Neural progenitor cell (in vitro differentiated cells): ENCODE results near the gene CNN1. TPM values are rescaled to one million over a fixed set of nuclear protein-coding genes. Genes with fewer than 3 reads are reported as not detected.

Experiments
- DNase-seq: peaks from one replicate; pipeline ENCODE4 v3.0.0-alpha.2; 2016; ENCODE audit warnings: low spot score
- H2AFZ ChIP-seq: fragments of 200-600 bp; sonication (generic); replicated peaks from 2 replicates; pipeline ENCODE4 v1.6.1; 2016; ENCODE audit warnings: antibody characterized with exemption
- H3F3A ChIP-seq: fragments of 200-600 bp; sonication (generic); 2 replicates; pipeline ENCODE4 v1.6.1; 2016; ENCODE audit warnings: antibody characterized with exemption, low read depth
- H3K27ac ChIP-seq: fragments of 200-600 bp; sonication (generic); 2 replicates; pipeline ENCODE4 v1.5.1; 2016; ENCODE audit warnings: mild to moderate bottlenecking
- H3K27me3 ChIP-seq: fragments of 200-600 bp; sonication (generic); 2 replicates; pipeline ENCODE4 v1.6.1; 2016; ENCODE audit warnings: mild to moderate bottlenecking, moderate library complexity
- H3K36me3 ChIP-seq: fragments of 200-600 bp; sonication (generic); 2 replicates; pipeline ENCODE4 v1.5.1; 2016
- H3K4me1 ChIP-seq: fragments of 200-600 bp; sonication (generic); 2 replicates; pipeline ENCODE4 v1.6.1; 2016; ENCODE audit warnings: mixed run types
- H3K4me2 ChIP-seq: fragments of 200-600 bp; sonication (generic); 2 replicates; pipeline ENCODE4 v1.6.1; 2016
- H3K4me3 ChIP-seq: fragments of 200-600 bp; sonication (generic); 2 replicates; pipeline ENCODE4 v1.5.1; 2016
- H3K79me2 ChIP-seq: fragments of 200-600 bp; sonication (generic); 2 replicates; pipeline ENCODE4 v1.6.1; 2016; ENCODE audit warnings: low read depth
- H3K9ac ChIP-seq: fragments of 200-600 bp; sonication (generic); 2 replicates; pipeline ENCODE4 v1.6.1; 2016
- H3K9me3 ChIP-seq: fragments of 200-600 bp; sonication (generic); 2 replicates; pipeline ENCODE4 v1.5.1; 2016; ENCODE audit warnings: low read depth
- H4K20me1 ChIP-seq: fragments of 200-600 bp; sonication (generic); 2 replicates; pipeline ENCODE4 v1.6.1; 2016; ENCODE audit warnings: low read depth
- H3K27ac Mint-ChIP-seq: 3 replicates; pipeline ENCODE4 v1.8.0; 2021; ENCODE audit warnings: mixed read lengths
- H3K27me3 Mint-ChIP-seq: 2 replicates; pipeline ENCODE4 v1.8.0; 2022; ENCODE audit warnings: low read depth, mild to moderate bottlenecking, inconsistent platforms, moderate library complexity, mixed read lengths; ENCODE audit not compliant: insufficient read depth
- H3K36me3 Mint-ChIP-seq: 3 replicates; pipeline ENCODE4 v1.8.0; 2021; ENCODE audit warnings: mixed read lengths
- H3K4me1 Mint-ChIP-seq: 3 replicates; pipeline ENCODE4 v1.8.0; 2021; ENCODE audit warnings: mixed read lengths
- H3K4me3 Mint-ChIP-seq: 3 replicates; pipeline ENCODE4 v1.8.0; 2021; ENCODE audit warnings: mild to moderate bottlenecking, moderate library complexity, mixed read lengths
- H3K9me3 Mint-ChIP-seq: 3 replicates; pipeline ENCODE4 v1.8.0; 2020; ENCODE audit warnings: mixed read lengths
- CTCF ChIP-seq: fragments of 200-600 bp; sonication (generic); IDR thresholded peaks from 2 replicates; pipeline ENCODE4 v1.5.1; 2017; ENCODE audit warnings: antibody characterized with exemption, mild to moderate bottlenecking
- EZH2 ChIP-seq: fragments of 200-600 bp; sonication (generic); IDR thresholded peaks from 2 replicates; pipeline ENCODE4 v1.6.1; 2017; ENCODE audit warnings: antibody characterized with exemption, mild to moderate bottlenecking, moderate library complexity
- EZH2phosphoT487 ChIP-seq: fragments of 200-600 bp; sonication (generic); IDR thresholded peaks from 2 replicates; pipeline ENCODE4 v1.6.1; 2017; ENCODE audit warnings: antibody characterized with exemption
- total RNA-seq: library from RNA; depleted of rRNA; stranded (reverse); fragments of >200 nt; gene quantifications from 2 replicates; pipeline ENCODE4 v1.2.3, GENCODE V29; 2015; ENCODE audit warnings: low replicate concordance

CNN1 gene
- total RNA-seq, 1 donor from 2014 or later: 7.0 TPM

- H3K9me3 ChIP-seq: no peaks in the 10 kb centered on the region
- peak; percentile 46 for TF ChIP-seq CTCF
- no peak for TF ChIP-seq EZH2phosphoT487
- no peaks in the 10 kb centered on the region for H3K36me3 ChIP-seq
- H3K4me3 ChIP-seq: no peak overlapping the region
- peaks cover 9% of the 10 kb centered on the region for H3K27me3 Mint-ChIP-seq
- peaks cover 5% of the 10 kb centered on the region for H4K20me1 ChIP-seq
- H3K27ac ChIP-seq: no peak overlapping the region
- H3F3A ChIP-seq: peaks cover 16% of the 10 kb centered on the region
- no peaks in the 10 kb centered on the region for H3K36me3 Mint-ChIP-seq
- no peak overlapping the region for H3K27ac Mint-ChIP-seq
- peaks cover 23% of the 10 kb centered on the region for H3K4me1 Mint-ChIP-seq
- peaks cover 12% of the 10 kb centered on the region for H3K27me3 ChIP-seq
- H3K9ac ChIP-seq: no peak overlapping the region
- H3K4me3 Mint-ChIP-seq: peak overlapping the region; percentile 69
- no peak overlapping the region for H3K4me2 ChIP-seq
- H3K9me3 Mint-ChIP-seq: no peaks in the 10 kb centered on the region
- peak; percentile 89 for DNase-seq
- no peak overlapping the region for H2AFZ ChIP-seq
- peaks cover 4% of the 10 kb centered on the region for H3K4me1 ChIP-seq
- no peaks in the 10 kb centered on the region for H3K79me2 ChIP-seq
Measured at GRCh38 chr19:11530432-11530831, 8.2 kb upstream of the CNN1 start.

GRCh38 chr19:11534538-11534937 is 4.1 kb upstream of the CNN1 start:
- H4K20me1 ChIP-seq: no peaks in the 10 kb centered on the region
- DNase-seq: no peak
- peaks cover 19% of the 10 kb centered on the region for H3K27me3 Mint-ChIP-seq
- no peak overlapping the region for H2AFZ ChIP-seq
- H3K9me3 Mint-ChIP-seq: no peaks in the 10 kb centered on the region
- no peaks in the 10 kb centered on the region for H3K9me3 ChIP-seq
- no peaks in the 10 kb centered on the region for H3K79me2 ChIP-seq
- no peak overlapping the region for H3K4me2 ChIP-seq
- no peaks in the 10 kb centered on the region for H3K36me3 Mint-ChIP-seq
- H3K27ac ChIP-seq: no peak overlapping the region
- H3K9ac ChIP-seq: no peak overlapping the region
- H3K4me1 ChIP-seq: peaks cover 10% of the 10 kb centered on the region
- H3K27me3 ChIP-seq: peaks cover 12% of the 10 kb centered on the region
- peaks cover 24% of the 10 kb centered on the region for H3K4me1 Mint-ChIP-seq
- H3F3A ChIP-seq: peaks cover 31% of the 10 kb centered on the region
- H3K4me3 ChIP-seq: no peak overlapping the region
- H3K36me3 ChIP-seq: no peaks in the 10 kb centered on the region
- H3K4me3 Mint-ChIP-seq: peak overlapping the region; percentile 73
- H3K27ac Mint-ChIP-seq: no peak overlapping the region
- TF ChIP-seq CTCF (no peak), EZH2phosphoT487 (no peak), EZH2 (no peak)

GRCh38 chr19:11534948-11535347 is 3.7 kb upstream of the CNN1 start:
- peaks cover 13% of the 10 kb centered on the region for H3K4me1 ChIP-seq
- no peak overlapping the region for H3K9ac ChIP-seq
- H2AFZ ChIP-seq: no peak overlapping the region
- no peak for TF ChIP-seq EZH2
- no peak for TF ChIP-seq EZH2phosphoT487
- no peak for TF ChIP-seq CTCF
- H4K20me1 ChIP-seq: no peaks in the 10 kb centered on the region
- no peak overlapping the region for H3K27ac ChIP-seq
- no peaks in the 10 kb centered on the region for H3K9me3 ChIP-seq
- no peaks in the 10 kb centered on the region for H3K36me3 ChIP-seq
- H3K36me3 Mint-ChIP-seq: no peaks in the 10 kb centered on the region
- no peak for DNase-seq
- H3K4me3 Mint-ChIP-seq: peak overlapping the region; percentile 73
- H3K4me2 ChIP-seq: no peak overlapping the region
- no peaks in the 10 kb centered on the region for H3K9me3 Mint-ChIP-seq
- peaks cover 19% of the 10 kb centered on the region for H3K27me3 Mint-ChIP-seq
- H3K27me3 ChIP-seq: peaks cover 12% of the 10 kb centered on the region
- peaks cover 28% of the 10 kb centered on the region for H3F3A ChIP-seq
- H3K79me2 ChIP-seq: no peaks in the 10 kb centered on the region
- H3K4me1 Mint-ChIP-seq: peaks cover 24% of the 10 kb centered on the region
- H3K4me3 ChIP-seq: no peak overlapping the region
- no peak overlapping the region for H3K27ac Mint-ChIP-seq
